ENCODE measurements around the gene DDA1. TPM values are rescaled to one million over a fixed set of nuclear protein-coding genes. Genes with fewer than 3 reads are reported as not detected.

Gene DDA1
- total and polyA plus RNA-seq, 9 of the 15 experiments (the other 6 are each of a cell fraction or from before 2014, with no cell fraction given), result 1.4 to 83.8 (median 33.8) TPM

- no peak for TF ChIP-seq ZNF224 (CRISPR knock-in tag; IDR thresholded peaks at IDR 0.05)
- no peak for TF ChIP-seq SAFB2 (IDR thresholded peaks at IDR 0.05; ENCODE audit: borderline replicate concordance, low read depth, low read length, severe bottlenecking)
- TF ChIP-seq HNRNPH1 (optimal IDR thresholded peaks at IDR 0.05; ENCODE audit: low read depth, low read length), result no peak
- TF ChIP-seq NCOR1 (IDR thresholded peaks at IDR 0.05), result no peak
- peak; percentile 53 for TF ChIP-seq SMAD3 (CRISPR knock-in tag; conservative IDR thresholded peaks at IDR 0.05)
- peak; percentile 82 for TF ChIP-seq CHD1 (IDR thresholded peaks at IDR 0.05; ENCODE audit: low read length)
- TF ChIP-seq MEF2A (IDR thresholded peaks at IDR 0.05; ENCODE audit: control insufficient read depth, low read depth, low read length), result no peak
- TF ChIP-seq ZNF277 (CRISPR knock-in tag; IDR thresholded peaks at IDR 0.05; ENCODE audit: borderline replicate concordance), result no peak
- TF ChIP-seq ZNF24 (IDR thresholded peaks at IDR 0.05), result peak; percentile 61
- TF ChIP-seq ZNF639 (CRISPR knock-in tag; conservative IDR thresholded peaks at IDR 0.05 in 1 of 2, IDR thresholded peaks at IDR 0.05 in 1 of 2), result peak in 1 of 2 experiments; percentile 85; a peak in 2 of 4 replicates
- peak; percentile 34; the same call in 1 of the 2 replicates for TF ChIP-seq DMBX1 (CRISPR knock-in tag; IDR thresholded peaks at IDR 0.05; ENCODE audit: borderline replicate concordance)
- TF ChIP-seq ZFP36 (IDR thresholded peaks at IDR 0.05; ENCODE audit: low read depth, low read length, partially characterized antibody), result peak; percentile 100
- TF ChIP-seq SRSF9 (IDR thresholded peaks at IDR 0.05; ENCODE audit: borderline replicate concordance, low read depth, low read length), result no peak
- TF ChIP-seq SETDB1 (IDR thresholded peaks at IDR 0.05; ENCODE audit: low read length), result no peak
- TF ChIP-seq POLR2H (tag; IDR thresholded peaks at IDR 0.05; ENCODE audit: low read depth), result no peak
- TF ChIP-seq SIN3B (IDR thresholded peaks at IDR 0.05; ENCODE audit: low read depth), result peak; percentile 90
- peak; percentile 88 for TF ChIP-seq HNRNPLL (IDR thresholded peaks at IDR 0.05; ENCODE audit: low read depth, low read length, poor library complexity, severe bottlenecking)
- TF ChIP-seq CC2D1A (IDR thresholded peaks at IDR 0.05), result peak; percentile 89
- 0 out of 2 replicates have a peak, but pooled peaks have one; percentile 2 for TF ChIP-seq ZBTB26 (CRISPR knock-in tag; IDR thresholded peaks at IDR 0.05)
- TF ChIP-seq NFE2 (IDR thresholded peaks at IDR 0.05; ENCODE audit: low read depth), result no peak
- peak; percentile 95 for TF ChIP-seq ZBTB7A (IDR thresholded peaks at IDR 0.05; ENCODE audit: borderline replicate concordance, control insufficient read depth, low read depth, low read length)
- TF ChIP-seq ZNF184 (CRISPR knock-in tag; IDR thresholded peaks at IDR 0.05), result no peak
- TF ChIP-seq EP300 (IDR thresholded peaks at IDR 0.05; ENCODE audit: low read length), result peak; percentile 65
These were observed 27.7 kb downstream of the DDA1 start, which contains the start of gene GTPBP3 (continued) for GRCh38 chr19:17336872-17337674.

All from K562 (cell line).